SK-N-SH treated with all-trans-retinoic acid at 6 μM for 48 hours (cell line): Measurements from ENCODE around the gene SELENOM.

Source experiments
- ESRRG ChIP-seq: fragments of 250-450 bp; sonication (Bioruptor Pico); IDR thresholded peaks from 2 replicates; pipeline ENCODE4 v1.6.1; 2021; ENCODE audit warnings: mild to moderate bottlenecking
- TSHZ2 ChIP-seq: fragments of 250-450 bp; sonication (Bioruptor Pico); IDR thresholded peaks from 2 replicates; pipeline ENCODE4 v1.5.0; 2020; ENCODE audit warnings: mild to moderate bottlenecking, moderate library complexity
- ZNF565 ChIP-seq: fragments of 450-650 bp; formaldehyde crosslinking; conservative IDR thresholded peaks from 2 replicates; pipeline ENCODE4 v1.5.0; 2020; ENCODE audit warnings: low read depth, mild to moderate bottlenecking, moderate library complexity
- ZNF70 ChIP-seq: fragments of 450-650 bp; formaldehyde crosslinking; IDR thresholded peaks from 2 replicates; pipeline ENCODE4 v1.5.0; 2020; ENCODE audit warnings: mild to moderate bottlenecking, moderate library complexity
- TF ChIP-seq, protein P1 (sequence below): fragments of 250-450 bp; sonication (Bioruptor Pico); IDR thresholded peaks from 2 replicates; pipeline ENCODE4 v1.8.0; 2020; ENCODE audit warnings: mild to moderate bottlenecking, moderate library complexity, borderline replicate concordance

DNA sequence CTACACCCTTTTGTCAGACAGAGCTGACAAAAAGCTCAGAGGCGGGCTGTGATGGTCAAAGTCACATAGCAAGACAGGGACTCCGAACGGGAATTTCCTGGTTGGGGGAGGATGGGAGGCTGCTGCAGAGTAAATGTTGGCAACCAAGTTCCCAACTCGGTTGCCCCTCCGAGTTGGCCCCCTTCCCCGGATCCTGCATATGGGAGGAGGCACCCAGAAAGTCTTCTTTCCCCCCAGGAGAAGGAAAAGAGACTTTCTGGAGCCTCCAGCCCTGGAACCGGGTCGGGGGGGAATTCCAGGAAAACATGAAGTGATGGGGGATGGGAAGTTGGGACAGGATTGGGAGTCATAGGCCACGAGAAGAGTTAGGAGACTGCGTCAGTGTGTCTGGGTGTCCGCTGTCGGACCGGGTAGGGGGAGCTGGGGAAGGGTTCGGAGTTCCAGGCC lies 614 bp downstream of the SELENOM start:
- TF ChIP-seq ZNF70 (CRISPR knock-in tag), result no peak
- TF ChIP-seq TSHZ2 (CRISPR knock-in tag), result no peak
- TF ChIP-seq ESRRG, result no peak
- no peak for TF ChIP-seq ZNF565
- TF ChIP-seq, protein P1, sequence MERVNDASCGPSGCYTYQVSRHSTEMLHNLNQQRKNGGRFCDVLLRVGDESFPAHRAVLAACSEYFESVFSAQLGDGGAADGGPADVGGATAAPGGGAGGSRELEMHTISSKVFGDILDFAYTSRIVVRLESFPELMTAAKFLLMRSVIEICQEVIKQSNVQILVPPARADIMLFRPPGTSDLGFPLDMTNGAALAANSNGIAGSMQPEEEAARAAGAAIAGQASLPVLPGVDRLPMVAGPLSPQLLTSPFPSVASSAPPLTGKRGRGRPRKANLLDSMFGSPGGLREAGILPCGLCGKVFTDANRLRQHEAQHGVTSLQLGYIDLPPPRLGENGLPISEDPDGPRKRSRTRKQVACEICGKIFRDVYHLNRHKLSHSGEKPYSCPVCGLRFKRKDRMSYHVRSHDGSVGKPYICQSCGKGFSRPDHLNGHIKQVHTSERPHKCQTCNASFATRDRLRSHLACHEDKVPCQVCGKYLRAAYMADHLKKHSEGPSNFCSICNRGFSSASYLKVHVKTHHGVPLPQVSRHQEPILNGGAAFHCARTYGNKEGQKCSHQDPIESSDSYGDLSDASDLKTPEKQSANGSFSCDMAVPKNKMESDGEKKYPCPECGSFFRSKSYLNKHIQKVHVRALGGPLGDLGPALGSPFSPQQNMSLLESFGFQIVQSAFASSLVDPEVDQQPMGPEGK (CRISPR knock-in tag), result no peak
